ENCODE measurements around the gene ANKRD66. TPM values are rescaled to one million over a fixed set of nuclear protein-coding genes. Genes with fewer than 3 reads are reported as not detected.
"Not testable (repeated sequence)": the region's sequence is repeated elsewhere in the genome, so short reads cannot be mapped to it uniquely, and the experiment has no call there.

Gene ANKRD66
- total RNA-seq, 1 donor from 2014 or later: not detected

DNA sequence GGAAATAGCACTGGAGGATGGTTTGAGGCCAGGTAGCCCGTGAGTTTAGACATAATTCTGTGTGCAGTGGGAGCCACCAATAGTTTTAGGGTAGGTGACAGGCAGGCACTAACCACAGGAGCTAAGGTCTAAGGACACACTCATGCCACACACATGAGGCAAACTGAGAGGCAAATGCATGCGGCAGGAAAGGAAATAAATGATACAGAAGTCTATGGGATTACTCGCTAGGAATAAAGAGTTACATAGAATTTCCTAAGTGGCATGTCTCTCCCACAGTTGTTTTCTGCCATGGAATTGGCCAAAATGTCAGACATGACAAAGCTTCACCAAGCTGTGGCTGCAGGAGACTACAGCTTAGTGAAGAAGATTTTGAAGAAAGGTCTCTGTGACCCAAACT is 4.9 kb downstream of the ANKRD66 start:
- DNase-seq (ENCODE audit: low read depth in 2 of 2): no peak

DNA sequence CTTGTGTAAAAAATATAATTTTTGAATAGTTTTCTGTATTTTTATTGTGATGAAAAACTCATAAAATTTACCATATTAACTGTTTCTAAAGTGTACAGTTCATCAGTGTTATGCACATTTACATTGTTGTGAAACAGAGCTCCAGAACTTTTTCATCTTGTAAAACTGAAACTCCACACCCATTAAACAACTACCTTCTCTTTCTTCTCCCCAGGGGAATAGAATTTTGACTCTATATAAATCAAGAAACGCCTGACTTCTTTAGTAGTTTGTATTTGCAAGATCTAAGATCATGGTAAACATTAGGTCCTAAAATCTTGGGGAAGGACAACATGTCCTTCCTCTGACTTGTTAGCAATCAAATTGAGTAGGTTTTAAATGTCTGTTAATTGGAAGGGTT is 9.1 kb downstream of the ANKRD66 start:
- DNase-seq (ENCODE audit: low read depth in 2 of 2): no peak

DNA sequence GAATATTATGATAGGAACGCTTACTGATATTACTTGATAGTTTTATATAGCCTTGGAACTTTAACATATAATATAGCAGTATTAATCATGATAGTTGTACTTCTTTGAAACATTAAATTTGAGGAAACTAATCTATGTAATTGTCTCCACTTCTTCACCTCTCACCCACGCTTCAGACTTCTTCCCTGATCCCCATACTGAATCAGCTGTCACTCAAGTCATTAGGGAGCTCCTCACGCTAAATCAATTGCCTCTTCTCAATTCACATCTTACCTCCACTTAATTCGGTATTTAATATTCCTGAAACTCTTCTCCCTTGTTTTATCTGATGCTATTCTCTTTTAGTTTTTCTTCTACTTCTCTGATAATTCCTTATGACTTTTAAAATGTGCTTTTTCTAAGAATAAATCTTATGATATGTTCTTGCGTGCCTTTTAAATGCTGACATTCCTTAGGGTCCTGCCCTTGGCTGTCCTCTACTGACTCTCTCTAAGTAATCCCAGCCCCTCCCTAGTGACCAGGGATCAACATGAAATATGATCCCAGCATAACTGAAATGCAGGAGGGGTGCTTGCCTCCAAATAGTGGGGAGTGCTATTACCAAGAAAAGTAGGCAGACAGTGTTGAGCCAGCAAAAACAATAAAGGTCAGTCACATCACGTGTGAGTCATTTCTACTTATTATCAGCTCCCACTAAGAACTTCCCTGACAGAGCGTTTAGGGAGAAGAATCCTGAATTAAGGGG is 9.9 kb downstream of the ANKRD66 start:
- no peak for DNase-seq (ENCODE audit: low read depth in 2 of 2)

DNA sequence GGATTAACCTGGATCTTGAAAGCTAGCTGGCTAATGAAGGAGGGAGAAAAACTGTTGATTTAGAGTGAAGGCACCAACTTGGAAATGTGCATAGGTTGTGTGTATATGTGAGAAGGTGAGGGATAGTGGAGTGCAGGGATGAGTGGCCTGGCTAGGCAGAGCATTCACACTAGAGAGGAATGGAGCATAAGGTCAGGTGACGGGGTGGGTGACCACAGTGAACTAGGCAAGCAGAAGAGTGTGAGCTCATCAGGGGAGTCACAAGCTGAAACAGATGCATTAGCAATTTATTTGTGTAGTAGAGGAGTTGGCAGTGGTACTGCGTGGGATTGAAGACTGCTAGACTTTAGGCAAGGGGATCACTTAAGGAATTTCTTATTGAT is 10.5 kb downstream of the ANKRD66 start:
- no peak for DNase-seq (ENCODE audit: low read depth in 2 of 2)

DNA sequence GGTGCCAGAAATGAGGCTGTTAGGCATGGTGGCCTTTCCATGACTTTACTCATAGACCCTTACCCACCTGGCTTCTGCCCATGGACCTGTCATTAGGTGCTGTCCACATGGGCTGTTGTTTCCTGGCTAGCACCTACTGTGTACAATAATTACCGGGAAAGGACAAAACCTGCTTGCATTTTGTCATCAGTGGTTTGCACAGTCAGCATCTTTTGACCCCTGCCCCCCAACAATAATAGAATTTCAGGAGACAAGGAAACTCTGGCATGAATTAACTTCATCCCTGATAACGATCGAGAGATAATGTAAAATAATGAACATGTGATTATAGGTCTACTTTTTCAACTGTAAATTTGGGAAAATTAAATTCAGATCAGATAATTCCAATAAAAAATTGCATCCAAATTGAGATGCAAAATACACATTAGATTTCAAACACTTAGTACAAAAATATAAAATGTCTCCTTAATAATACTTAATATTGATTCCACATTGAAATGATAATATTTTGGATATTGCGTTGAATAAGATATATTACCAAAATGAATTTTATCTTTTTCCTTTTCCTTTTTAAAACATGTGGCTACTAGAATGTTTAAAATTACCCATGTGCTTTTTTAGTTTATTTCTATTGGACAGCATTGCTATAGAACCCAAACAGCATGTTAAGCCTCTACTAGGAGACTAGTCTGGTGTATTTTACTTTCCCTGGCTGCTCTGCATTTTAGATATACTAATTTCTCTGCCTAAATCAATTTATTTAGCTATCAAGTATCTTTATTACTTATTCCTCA is 12.4 kb downstream of the ANKRD66 start:
- DNase-seq (ENCODE audit: low read depth in 2 of 2): no peak

DNA sequence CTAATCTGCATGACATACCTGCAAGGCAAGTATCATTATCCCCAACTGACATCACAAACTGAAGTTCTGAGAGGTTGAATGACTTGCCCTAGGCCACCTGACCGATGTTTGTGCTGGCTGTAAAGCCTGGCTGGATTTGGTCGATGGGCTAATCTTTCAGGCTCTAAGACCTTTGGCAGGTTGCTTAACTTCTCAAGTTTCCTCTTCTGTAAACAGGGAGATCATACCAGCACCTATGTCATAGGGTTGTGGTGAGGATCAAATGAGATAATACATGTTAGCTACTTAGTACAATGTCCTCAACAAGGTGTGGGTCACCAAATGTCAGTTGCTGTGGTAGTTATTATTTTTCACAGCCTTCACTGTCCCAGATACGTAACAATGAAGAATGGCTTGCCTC is 14.2 kb downstream of the ANKRD66 start:
- no peak for DNase-seq (ENCODE audit: low read depth in 2 of 2)

DNA sequence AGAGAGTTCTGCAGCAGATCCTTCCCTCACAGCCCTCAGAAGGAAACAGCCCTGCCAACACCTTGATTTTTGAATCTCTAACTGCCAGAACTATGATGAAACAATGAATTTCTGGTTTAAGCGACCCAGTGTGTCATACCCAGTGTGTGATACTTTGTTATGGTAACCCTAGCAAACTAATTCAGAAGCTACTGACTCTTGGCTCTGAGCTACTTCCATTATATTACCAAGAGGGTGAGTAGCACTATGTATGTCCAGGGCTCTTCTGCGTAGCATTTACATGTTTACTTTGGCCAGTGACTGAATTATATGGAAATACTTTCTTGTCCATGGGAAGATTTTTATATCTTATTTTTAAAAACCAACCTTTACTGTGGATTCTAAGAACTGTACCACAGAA is 16.7 kb downstream of the ANKRD66 start:
- DNase-seq (ENCODE audit: low read depth in 2 of 2): no peak

DNA sequence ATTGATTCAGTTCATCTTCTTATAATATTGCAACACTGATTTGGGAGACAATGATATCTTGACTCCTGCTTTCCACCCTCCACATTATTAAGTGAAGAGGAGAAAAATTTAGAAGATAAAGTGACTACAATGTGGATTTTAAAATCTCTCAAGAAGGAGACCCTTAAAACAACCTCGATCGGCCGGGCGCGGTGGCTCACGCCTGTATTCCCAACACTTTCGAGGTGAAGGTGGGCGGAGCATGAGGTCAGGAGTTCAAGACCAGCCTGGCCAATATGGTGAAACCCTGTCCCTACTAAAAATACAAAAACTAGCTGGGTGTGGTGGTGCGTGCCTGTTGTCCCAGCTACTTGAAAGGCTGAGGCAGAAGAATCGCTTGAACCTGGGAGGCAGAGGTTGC is 17.5 kb downstream of the ANKRD66 start:
- DNase-seq (ENCODE audit: low read depth in 2 of 2): not testable (repeated sequence)

DNA sequence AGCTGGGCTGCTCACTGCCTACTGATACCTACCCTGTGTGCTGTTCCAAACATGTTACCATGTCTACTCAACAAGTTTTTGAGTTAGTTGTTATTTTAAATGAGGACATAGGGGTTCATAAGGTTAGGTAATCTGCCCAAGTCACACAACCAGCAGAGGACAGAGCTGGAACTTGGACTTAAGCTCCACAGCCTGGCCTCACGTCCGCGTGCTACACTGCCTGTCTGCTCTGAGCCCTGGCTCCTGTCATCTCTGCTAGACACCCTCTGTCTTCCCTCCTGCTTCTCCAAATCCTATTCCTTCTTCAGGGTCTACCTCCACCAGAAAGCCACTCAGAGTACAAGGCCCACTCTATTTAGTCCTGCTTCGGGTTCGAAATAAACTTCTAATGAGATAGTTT is 18.2 kb downstream of the ANKRD66 start:
- DNase-seq (ENCODE audit: low read depth in 2 of 2): no peak

DNA sequence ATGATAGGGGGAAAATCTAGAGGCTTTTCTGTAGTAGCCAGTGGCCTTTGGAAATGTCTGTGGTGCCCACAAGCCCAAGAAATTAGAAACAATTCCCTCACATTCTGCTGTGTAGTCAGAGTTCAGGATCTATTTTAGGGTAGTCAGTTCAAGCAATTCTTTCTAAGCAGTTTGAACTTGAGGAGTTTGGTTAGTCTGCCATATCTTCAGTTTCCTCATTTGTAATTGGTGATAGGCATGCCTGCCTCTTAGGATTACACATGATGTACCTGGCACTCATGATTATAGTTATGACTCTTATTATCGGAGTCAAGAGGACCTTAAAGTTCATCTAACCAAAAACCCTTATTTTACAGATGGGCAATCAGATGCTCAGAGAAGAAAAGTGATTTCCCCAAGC is 25.3 kb downstream of the ANKRD66 start:
- DNase-seq (ENCODE audit: low read depth in 2 of 2): no peak

DNA sequence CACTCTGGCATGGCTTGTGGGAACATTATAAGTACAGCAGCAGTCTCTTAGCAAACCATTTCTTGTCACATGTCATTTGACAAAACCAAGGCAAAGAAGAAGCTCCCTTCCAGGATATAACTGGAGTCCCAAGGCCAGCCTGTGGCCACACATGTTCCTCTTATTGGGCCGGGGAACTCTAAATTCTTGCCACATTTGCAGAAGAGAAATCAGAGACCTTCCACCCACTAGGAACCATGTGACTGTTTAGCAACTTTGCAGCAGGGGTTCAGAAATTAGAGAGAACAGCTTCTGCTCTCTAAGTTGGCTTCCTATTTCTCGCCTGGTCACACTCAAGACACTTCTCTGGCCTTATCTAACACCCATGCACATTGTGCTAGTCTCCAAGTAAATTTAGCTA is 26.0 kb downstream of the ANKRD66 start:
- DNase-seq (ENCODE audit: low read depth in 2 of 2): no peak

DNA sequence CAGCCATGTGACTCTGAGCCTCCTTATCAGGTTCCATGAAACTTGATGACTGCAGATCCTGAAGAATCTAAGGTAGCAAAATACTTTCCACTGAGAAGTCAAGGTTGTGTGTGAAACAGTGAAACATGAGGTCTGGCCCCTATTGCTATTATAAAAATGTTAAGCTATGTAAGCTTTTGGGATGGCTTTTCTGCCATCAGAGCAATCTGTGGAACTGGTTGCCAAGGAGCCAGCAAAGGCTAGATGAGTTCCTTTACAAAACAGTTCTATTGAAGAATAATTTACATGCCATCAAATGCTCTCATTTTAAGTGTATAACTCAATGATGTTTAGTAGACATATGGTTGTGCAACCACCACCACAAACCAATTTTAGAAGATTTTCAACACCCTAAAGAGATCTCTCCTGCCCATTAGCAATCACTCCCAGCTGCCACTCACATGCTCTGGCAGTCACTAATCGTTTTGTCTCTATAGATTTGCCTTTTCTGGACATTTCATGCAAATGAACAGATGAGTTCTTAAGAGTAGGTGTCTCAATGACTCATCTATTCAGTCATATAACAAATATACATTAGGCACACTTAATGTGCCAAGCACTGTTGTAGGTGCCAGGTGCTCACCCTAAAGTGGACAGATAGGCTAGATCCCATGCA is 26.6 kb downstream of the ANKRD66 start:
- no peak for DNase-seq (ENCODE audit: low read depth in 2 of 2)

DNA sequence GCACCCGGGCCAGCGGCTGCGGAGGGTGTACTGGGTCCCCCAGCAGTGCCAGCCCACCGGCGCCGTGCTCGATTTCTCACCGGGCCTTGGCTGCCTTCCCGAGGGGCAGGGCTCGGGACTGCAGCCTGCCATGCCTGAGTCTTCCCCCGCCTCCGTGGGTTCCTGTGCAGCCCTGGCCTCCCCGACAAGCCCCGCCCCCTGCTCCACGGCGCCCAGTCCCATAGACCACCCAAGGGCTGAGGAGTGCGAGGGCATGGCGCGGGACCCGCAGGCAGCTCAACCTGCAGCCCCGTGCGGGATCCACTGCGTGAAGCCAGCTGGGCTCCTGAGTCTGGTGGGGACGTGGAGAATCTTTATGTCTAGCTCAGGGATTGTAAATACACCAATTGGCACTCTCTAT is 28.0 kb downstream of the ANKRD66 start:
- not testable (repeated sequence) for DNase-seq (ENCODE audit: low read depth in 2 of 2)

DNA sequence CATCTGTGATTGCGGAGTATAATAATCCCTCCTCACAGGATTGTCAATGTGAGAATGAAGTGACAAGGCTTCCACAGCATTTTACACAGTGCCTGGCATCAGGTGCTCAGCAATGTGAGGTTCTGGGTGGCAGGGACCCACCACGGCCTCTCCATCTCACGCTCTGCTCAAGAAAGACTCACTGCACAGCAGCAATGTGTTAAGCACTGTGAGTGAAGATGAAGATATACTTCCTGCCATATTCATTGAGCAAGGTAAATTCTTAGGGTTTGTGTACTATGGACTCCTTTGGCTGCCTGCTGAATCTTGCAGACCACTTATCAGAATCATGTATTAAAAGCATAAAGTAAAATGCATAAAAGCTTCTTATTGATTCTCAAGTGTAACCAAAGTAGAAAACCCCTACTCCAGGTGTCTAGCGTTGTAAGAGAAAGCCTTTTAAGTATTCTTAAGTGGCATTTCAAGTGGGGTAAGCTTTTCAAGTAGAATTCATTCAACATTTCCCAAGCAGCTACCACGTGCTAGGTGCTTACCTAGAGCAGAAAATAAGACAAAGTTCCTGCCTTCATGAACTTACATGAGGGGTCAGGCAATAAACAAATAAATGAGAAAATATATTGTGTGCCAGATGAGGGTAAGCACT is 29.5 kb downstream of the ANKRD66 start:
- DNase-seq (ENCODE audit: low read depth in 2 of 2): no peak

DNA sequence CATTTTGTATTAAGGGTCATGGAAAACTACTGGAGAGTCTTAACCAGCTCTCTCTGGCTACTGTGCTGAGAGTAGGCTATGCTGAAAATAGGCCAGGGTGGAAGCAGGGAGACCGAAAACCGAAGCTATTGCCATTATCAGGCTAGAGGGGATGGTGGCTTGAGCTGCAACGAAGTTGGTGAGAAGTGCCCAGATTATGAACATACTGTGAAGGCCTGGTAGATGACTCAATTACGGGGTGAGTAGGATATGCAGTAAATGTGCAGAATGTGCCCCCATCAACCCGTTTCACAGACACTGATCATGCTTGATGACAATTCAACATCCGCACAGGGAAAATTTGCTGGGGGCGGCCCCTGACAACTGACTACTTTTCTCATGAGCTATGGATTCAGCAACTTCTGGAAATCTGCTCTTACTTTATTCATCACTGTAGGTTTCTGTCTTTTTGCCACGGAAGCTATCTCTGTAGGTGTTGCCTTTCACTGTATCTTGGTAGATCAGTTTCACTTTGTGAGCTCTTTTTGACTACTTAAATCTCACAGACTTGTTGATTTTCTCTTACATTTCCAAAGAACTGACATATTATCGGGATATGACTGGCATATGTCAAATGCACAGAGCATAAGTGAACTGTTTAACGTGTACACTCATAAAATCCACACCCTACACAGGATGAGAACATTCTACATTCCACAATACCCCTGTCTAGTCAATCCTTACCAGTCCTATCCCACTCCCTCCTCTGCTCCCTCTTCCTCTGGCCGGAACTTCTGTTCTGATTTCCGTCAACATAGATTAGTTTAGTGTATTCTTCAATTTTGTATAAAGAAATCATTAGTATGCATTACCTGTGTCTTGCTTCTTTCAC is 31.0 kb downstream of the ANKRD66 start:
- no peak for DNase-seq (ENCODE audit: low read depth in 2 of 2)

DNA sequence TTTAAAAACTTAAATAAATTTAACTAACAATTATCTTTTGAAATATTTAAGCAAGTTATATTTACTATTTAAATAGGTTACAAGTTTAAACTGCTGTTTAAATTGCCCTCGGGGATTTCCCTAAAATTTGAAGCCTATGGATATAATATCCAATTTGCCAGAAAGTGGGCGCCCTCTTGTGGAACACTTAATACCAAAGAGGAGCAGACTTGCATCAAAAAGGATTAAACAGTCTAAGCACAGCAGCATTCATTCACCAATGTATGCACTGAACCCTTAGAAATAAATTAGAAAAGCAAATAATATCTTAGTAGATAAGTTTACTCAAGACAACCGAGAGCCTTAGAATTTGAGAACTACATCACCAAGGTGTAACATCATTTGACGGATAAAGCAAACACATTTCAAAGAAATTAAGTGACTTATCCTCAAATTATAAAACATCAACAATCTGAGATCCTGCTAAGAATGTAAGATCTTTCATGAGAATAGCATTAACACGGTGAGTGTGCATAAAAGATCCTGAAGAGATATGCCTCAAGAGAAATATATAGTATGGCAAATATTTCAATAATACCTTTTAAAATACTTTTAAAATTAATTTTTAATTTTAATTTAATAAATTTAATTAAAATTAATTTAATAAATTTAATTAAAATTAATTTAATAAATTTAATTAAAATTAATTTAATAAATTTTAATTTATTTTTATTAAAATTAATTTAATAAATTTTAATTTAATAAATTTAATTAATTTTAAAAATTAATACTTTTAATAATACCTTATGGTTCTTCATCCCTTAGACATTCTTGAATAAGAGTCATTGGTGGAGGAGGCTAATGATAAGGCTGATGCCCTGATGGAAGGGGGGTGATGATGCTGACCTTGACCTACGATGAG is 35.0 kb downstream of the ANKRD66 start:
- DNase-seq (ENCODE audit: low read depth in 2 of 2): peak; percentile 20 to 66

DNA sequence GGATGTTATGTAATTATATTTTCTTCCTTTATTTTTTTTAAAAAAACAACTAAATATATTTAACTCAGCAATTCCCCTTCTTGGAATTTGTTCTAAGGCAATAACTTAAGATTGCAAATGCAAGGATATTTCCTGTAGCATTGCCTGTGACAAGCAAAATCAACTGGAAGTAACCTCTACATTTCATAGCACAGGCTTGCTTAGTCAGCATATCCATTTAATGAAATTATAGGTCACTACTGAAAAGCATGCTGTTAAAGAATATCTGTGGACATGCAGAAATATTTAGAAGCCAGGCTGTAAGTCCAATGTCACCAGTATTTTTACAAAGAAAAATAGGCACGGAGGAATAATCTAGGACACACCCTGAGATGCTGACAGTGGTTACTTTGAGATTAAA is 37.8 kb downstream of the ANKRD66 start:
- DNase-seq (ENCODE audit: low read depth in 2 of 2): no peak

DNA sequence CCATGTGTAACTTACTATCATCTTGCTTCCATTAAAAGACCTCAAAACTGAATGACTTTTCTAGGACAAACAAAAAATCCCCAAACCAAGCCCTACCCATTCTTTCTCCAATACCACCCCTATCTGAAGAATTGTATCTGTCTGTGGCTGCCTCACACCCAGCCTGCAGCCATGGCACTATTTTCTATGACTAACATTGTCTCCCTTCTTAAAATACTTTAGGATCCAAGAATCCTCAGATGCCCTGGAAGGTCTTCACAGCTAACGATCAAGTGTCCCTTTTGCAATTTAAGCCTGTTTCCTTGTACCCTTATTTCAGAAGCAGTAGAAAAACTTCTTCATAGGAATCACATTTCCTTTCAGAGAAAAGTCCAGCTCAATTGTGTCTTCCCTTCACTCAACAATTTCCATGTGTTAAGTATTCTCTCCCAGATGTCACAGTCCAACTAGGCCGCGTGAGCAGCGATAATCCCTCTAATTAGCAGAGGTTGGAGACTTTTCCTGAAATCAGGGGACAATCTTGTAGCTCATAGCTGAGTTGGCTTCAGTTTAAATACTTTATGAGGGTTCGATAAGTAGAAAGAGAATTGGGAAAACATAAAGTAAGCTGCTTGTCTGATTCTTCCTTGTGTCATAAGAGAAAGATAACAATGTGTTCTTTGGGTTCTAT is 41.3 kb downstream of the ANKRD66 start:
- DNase-seq (ENCODE audit: low read depth in 2 of 2): no peak

DNA sequence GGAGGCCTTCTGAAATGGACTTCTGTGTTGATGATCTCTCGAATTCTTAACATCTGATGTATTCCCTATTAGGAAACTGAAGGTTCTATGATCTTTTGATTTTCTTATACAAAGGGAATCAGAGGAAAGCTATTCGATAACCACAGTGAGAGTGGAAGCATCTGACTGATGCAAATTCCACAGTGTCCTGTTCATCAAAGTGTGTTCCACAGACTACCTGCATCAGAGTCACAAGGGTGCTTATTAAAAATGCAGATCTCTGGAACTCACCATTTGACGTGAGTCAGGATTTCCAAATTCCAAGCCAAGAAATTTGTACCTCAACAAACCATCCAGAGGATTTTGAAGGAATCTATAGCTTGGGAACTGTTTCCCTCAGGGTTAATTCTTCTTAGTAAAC is 42.1 kb downstream of the ANKRD66 start:
- DNase-seq (ENCODE audit: low read depth in 2 of 2): no peak
